NCI-H1417 treated with DMSO at 0.1 percent for 48 hours (cell line): Measurements from ENCODE around the gene PLEKHG5.
"Not testable (repeated sequence)": the region's sequence is repeated elsewhere in the genome, so short reads cannot be mapped to it uniquely, and the experiment has no call there.

Experiments used
- DNase-seq: peaks from one replicate; lab custom pipeline; 2025; lab: John Stamatoyannopoulos, UW

Gene PLEKHG5

GRCh38 chr1:6496890-6497214 is 5.4 kb upstream of the PLEKHG5 start:
- DNase-seq, result no peak

GRCh38 chr1:6496365-6496721 is 4.9 kb upstream of the PLEKHG5 start:
- no peak for DNase-seq

GRCh38 chr1:6495540-6496364 is 4.3 kb upstream of the PLEKHG5 start:
- DNase-seq, result no peak

GRCh38 chr1:6495041-6495441 is 3.6 kb upstream of the PLEKHG5 start:
- DNase-seq, result no peak

- no peak for DNase-seq
These were observed 3.2 kb upstream of the PLEKHG5 start for GRCh38 chr1:6494627-6495026.

GRCh38 chr1:6493834-6494223 is 2.4 kb upstream of the PLEKHG5 start:
- DNase-seq, result not testable (repeated sequence)

GRCh38 chr1:6491966-6492365 is 499 bp upstream of the PLEKHG5 start:
- DNase-seq, result no peak

- DNase-seq, result no peak
These were observed 402 bp downstream of the PLEKHG5 start for GRCh38 chr1:6491081-6491449.

GRCh38 chr1:6490181-6491080 is 1.0 kb downstream of the PLEKHG5 start:
- no peak for DNase-seq

GRCh38 chr1:6489799-6490180 is 1.7 kb downstream of the PLEKHG5 start:
- DNase-seq, result no peak

- DNase-seq, result no peak
These were observed 2.1 kb downstream of the PLEKHG5 start for GRCh38 chr1:6489383-6489765.

GRCh38 chr1:6488602-6489382 is 2.7 kb downstream of the PLEKHG5 start:
- DNase-seq, result no peak

- DNase-seq, result no peak
These were observed 3.5 kb downstream of the PLEKHG5 start for GRCh38 chr1:6487804-6488484.

- DNase-seq, result no peak
These were observed 4.9 kb downstream of the PLEKHG5 start for GRCh38 chr1:6486433-6487011.

GRCh38 chr1:6485168-6486101 is 6.0 kb downstream of the PLEKHG5 start:
- no peak for DNase-seq

- no peak for DNase-seq
These were observed 6.7 kb downstream of the PLEKHG5 start for GRCh38 chr1:6484826-6485167.

GRCh38 chr1:6483761-6484117 is 7.7 kb downstream of the PLEKHG5 start:
- DNase-seq, result no peak

- DNase-seq, result no peak
These were observed 8.3 kb downstream of the PLEKHG5 start for GRCh38 chr1:6483017-6483760.

- DNase-seq, result no peak
These were observed 9.6 kb downstream of the PLEKHG5 start for GRCh38 chr1:6481820-6482219.
